BJ (cell line): Measurements from ENCODE around the gene SLC1A4. TPM values are rescaled to one million over a fixed set of nuclear protein-coding genes. Genes with fewer than 3 reads are reported as not detected.

ENCODE experiments used
- CTCF ChIA-PET: fragments of 350-600 bp; formaldehyde crosslinking; extraction: SDS; loops from one replicate; lab custom pipeline; 2021; ENCODE audit warnings: antibody characterized with exemption, inconsistent platforms; lab: Yijun Ruan, JAX
- POLR2A ChIA-PET: fragments of 300-600 bp; sonication (Branson Sonifier 250); formaldehyde crosslinking; extraction: SDS; loops from one replicate; lab custom pipeline; 2021; ENCODE audit warnings: antibody characterized with exemption; lab: Charles Lee
- DNase-seq: peaks from one replicate; pipeline ENCODE4 v3.0.0-alpha.2; 2011; ENCODE audit warnings: low read depth
- H3K27me3 ChIP-seq: 2 replicates; pipeline ENCODE4 v1.6.0; 2011; ENCODE audit warnings: low read length; ENCODE audit not compliant: control insufficient read depth, insufficient read depth
- H3K36me3 ChIP-seq: 2 replicates; pipeline ENCODE4 v1.5.1; 2011; ENCODE audit warnings: low read length; ENCODE audit not compliant: control insufficient read depth, insufficient read depth
- H3K4me3 ChIP-seq: 2 replicates; pipeline ENCODE4 v1.5.1; 2011; ENCODE audit warnings: low read depth, mild to moderate bottlenecking, control low read depth, low read length
- CTCF ChIP-seq: IDR thresholded peaks from 2 replicates; pipeline ENCODE4 v1.5.1; 2011; ENCODE audit warnings: low read depth, mild to moderate bottlenecking, control low read depth, inconsistent platforms, low read length, moderate library complexity; ENCODE audit not compliant: insufficient read depth
- polyA plus RNA-seq: library from polyadenylated mRNA; depleted of rRNA; stranded (reverse); fragments of >200 nt; gene quantifications from 2 replicates; pipeline ENCODE4 v1.2.3, GENCODE V29; 2011

SLC1A4 gene
- polyA plus RNA-seq, 1 experiment, result 80.7 TPM

GRCh38 chr2:64990876-64991275, 1.7 kb downstream of the SLC1A4 start:
- no peak for TF ChIP-seq CTCF
- no peaks in the 10 kb centered on the region for H3K27me3 ChIP-seq
- DNase-seq, result no peak
- ChIA-PET CTCF (interaction anchor here (6.4 kb wide), 1 partner anchor 74 kb away, joined by 36 read pairs; no protein-coding TSS in a partner anchor), POLR2A (no interaction called here)
- peak overlapping the region; percentile 70 for H3K4me3 ChIP-seq
- no peaks in the 10 kb centered on the region for H3K36me3 ChIP-seq

- CTCF ChIA-PET, result interaction anchor here (1.3 to 6.4 kb wide), 2 partner anchors 16 to 75 kb away, joined by 3 to 36 read pairs; no protein-coding TSS in a partner anchor
Observed at GRCh38 chr2:64992218-64992617, 3.0 kb downstream of the SLC1A4 start.

GRCh38 chr2:64992990-64993389, 3.8 kb downstream of the SLC1A4 start:
- POLR2A ChIA-PET, result no interaction called here

More at GRCh38 chr2:64992218-64992617, 3.0 kb downstream of the SLC1A4 start:
- no peak for DNase-seq
- POLR2A ChIA-PET, result no interaction called here
- H3K36me3 ChIP-seq, result no peaks in the 10 kb centered on the region
- no peak overlapping the region for H3K4me3 ChIP-seq
- H3K27me3 ChIP-seq, result no peaks in the 10 kb centered on the region
- no peak for TF ChIP-seq CTCF

GRCh38 chr2:64995041-64995440, 5.8 kb downstream of the SLC1A4 start:
- Histone ChIP-seq H3K36me3 (no peaks in the 10 kb centered on the region), H3K27me3 (no peaks in the 10 kb centered on the region), H3K4me3 (no peak overlapping the region)
- no peak for TF ChIP-seq CTCF
- CTCF ChIA-PET, result interaction anchor here (1.6 kb wide), 1 partner anchor 80 kb away, joined by 3 read pairs; no protein-coding TSS in a partner anchor
- DNase-seq, result no peak
- POLR2A ChIA-PET, result interaction anchor here (0.6 kb wide), 1 partner anchor 45 kb away, joined by 3 read pairs; no protein-coding TSS in a partner anchor

More at GRCh38 chr2:64992990-64993389, 3.8 kb downstream of the SLC1A4 start:
- TF ChIP-seq CTCF, result no peak
- no peak overlapping the region for H3K4me3 ChIP-seq
- DNase-seq, result no peak
- H3K36me3 ChIP-seq, result no peaks in the 10 kb centered on the region
- CTCF ChIA-PET, result interaction anchor here (1.3 to 6.4 kb wide), 2 partner anchors 15 to 76 kb away, joined by 3 to 36 read pairs; no protein-coding TSS in a partner anchor
- no peaks in the 10 kb centered on the region for H3K27me3 ChIP-seq

- Histone ChIP-seq H3K27me3 (no peaks in the 10 kb centered on the region), H3K4me3 (no peak overlapping the region), H3K36me3 (no peaks in the 10 kb centered on the region)
- peak; percentile 29; the same call in 1 of the 2 replicates for TF ChIP-seq CTCF
- DNase-seq, result no peak
- ChIA-PET POLR2A (no interaction called here), CTCF (interaction anchor here (0.6 to 1.9 kb wide), 4 partner anchors 8 to 694 kb away, joined by 3 to 6 read pairs (median 4); no protein-coding TSS in a partner anchor)
Observed at GRCh38 chr2:64996871-64997307, 7.7 kb downstream of the SLC1A4 start.
